NCI-H2107 treated with DMSO at 0.1 percent for 48 hours (cell line): ENCODE measurements around the gene ASB3.
"Not testable (repeated sequence)": the region's sequence is repeated elsewhere in the genome, so short reads cannot be mapped to it uniquely, and the experiment has no call there.

Experiments used
- DNase-seq: peaks from one replicate; lab custom pipeline; 2025; ENCODE audit not compliant: unreplicated experiment; lab: John Stamatoyannopoulos, UW

The ASB3 gene

GRCh38 chr2:53740170-53740569 is 46.6 kb downstream of the ASB3 start:
- peak; percentile 48 for DNase-seq

GRCh38 chr2:53739032-53739431 is 47.7 kb downstream of the ASB3 start:
- no peak for DNase-seq

- no peak for DNase-seq
Observed at GRCh38 chr2:53737091-53737490, 49.7 kb downstream of the ASB3 start.

- DNase-seq, result no peak
Observed at GRCh38 chr2:53729143-53729762, 57.5 kb downstream of the ASB3 start.

GRCh38 chr2:53727921-53728320 is 58.8 kb downstream of the ASB3 start:
- DNase-seq, result no peak

GRCh38 chr2:53725662-53726061 is 61.1 kb downstream of the ASB3 start:
- no peak for DNase-seq

- no peak for DNase-seq
Observed at GRCh38 chr2:53724536-53724935, 62.2 kb downstream of the ASB3 start.

GRCh38 chr2:53720944-53721343 is 65.8 kb downstream of the ASB3 start:
- DNase-seq, result not testable (repeated sequence)

- no peak for DNase-seq
Observed at GRCh38 chr2:53715568-53715967, 71.2 kb downstream of the ASB3 start.

GRCh38 chr2:53711271-53711780 is 75.4 kb downstream of the ASB3 start:
- no peak for DNase-seq

GRCh38 chr2:53708988-53709387 is 77.8 kb downstream of the ASB3 start:
- no peak for DNase-seq

GRCh38 chr2:53701221-53701620 is 85.5 kb downstream of the ASB3 start:
- DNase-seq, result no peak

GRCh38 chr2:53697686-53698085 is 89.1 kb downstream of the ASB3 start:
- DNase-seq, result no peak

- no peak for DNase-seq
Observed at GRCh38 chr2:53697092-53697491, 89.7 kb downstream of the ASB3 start.

- DNase-seq, result no peak
Observed at GRCh38 chr2:53695575-53695974, 91.2 kb downstream of the ASB3 start.

- DNase-seq, result no peak
Observed at GRCh38 chr2:53694096-53694771, 92.5 kb downstream of the ASB3 start.

GRCh38 chr2:53690876-53691275 is 95.9 kb downstream of the ASB3 start:
- DNase-seq, result no peak

GRCh38 chr2:53672881-53673522 is 113.8 kb downstream of the ASB3 start:
- no peak for DNase-seq

GRCh38 chr2:53670331-53670730 is 116.4 kb downstream of the ASB3 start:
- no peak for DNase-seq

- no peak for DNase-seq
Observed at GRCh38 chr2:53668624-53669026, 118.1 kb downstream of the ASB3 start.

GRCh38 chr2:53667130-53667529 is 119.6 kb downstream of the ASB3 start:
- DNase-seq, result not testable (repeated sequence)

- no peak for DNase-seq
Observed at GRCh38 chr2:53660886-53661285, 125.9 kb downstream of the ASB3 start.
